GM21825 (cell line): Measurements from ENCODE around the gene UNKL.

ENCODE experiments used
- ATAC-seq: cut with Tn5 transposase; IDR thresholded peaks from one replicate; pipeline ENCODE4 v1.9.1; 2021; ENCODE audit warnings: mild to moderate bottlenecking, moderate library complexity; ENCODE audit not compliant: unreplicated experiment

UNKL gene

GRCh38 chr16:1414532-1415260, at the start of gene UNKL:
Gene UNKL (minus strand): TSS chr16:1414704. CDS start chr16:1414691, 13 bp downstream.
- peak; percentile 37 for ATAC-seq

DNA sequence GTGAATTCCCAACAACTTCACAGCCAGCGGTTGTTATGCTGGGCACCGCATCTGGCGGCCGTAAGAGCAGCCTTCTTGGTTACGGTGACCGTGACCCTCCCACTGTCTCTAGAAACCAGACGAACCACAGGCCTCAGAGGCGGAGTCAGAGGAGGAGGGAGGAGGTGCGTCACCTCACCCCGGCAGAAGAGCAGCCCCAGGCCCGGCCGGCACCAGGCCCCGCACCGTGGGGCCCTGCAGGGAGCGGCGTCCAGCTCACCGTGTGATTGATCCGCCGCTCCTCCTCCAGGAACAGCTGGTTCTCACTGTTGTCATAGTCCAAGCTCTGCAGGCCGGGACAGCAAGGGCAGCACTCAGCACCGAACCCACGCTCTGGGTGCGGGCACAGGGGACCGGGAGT, 46.6 kb upstream of the UNKL start:
- no peak for ATAC-seq

- no peak for ATAC-seq
Observed at GRCh38 chr16:1460602-1461138, 46.2 kb upstream of the UNKL start.

DNA sequence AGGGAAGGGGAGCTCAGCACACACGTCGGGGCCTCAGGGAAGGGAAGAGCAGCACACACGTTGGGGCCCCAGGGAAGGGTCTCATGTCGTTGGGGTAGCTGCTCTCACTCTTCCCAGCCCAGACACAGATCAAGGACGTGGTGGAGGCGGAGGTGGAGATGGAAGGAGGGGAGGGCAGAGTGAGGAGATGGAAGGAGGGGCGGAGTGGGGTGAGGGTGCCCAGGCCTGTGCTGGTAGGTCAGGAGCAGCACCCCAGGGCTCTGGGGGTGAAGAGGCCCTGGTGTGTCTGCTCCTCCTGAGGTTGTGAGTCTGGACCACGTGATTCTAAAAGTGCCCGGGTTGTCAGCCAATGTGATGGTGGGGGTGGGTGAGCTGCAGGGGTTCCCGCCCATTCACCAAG, 45.5 kb upstream of the UNKL start:
- ATAC-seq = no peak

DNA sequence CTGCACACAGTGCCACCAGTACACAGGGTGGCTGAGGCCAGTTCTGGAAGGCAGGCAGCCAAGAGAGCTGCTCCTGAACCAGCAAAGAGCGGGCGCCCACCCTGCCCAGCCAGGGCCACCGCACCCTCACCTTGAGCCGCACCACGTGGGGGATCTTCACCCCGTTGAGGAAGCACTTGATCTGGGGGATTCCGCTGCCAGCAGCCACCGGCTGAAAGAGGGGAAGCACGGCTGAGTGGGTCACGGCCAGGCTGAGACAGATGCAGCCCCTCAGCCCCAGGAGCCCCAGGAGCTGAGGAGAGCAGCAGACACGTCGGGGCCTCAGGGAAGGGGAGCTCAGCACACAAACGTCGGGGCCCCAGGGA, 44.5 kb upstream of the UNKL start:
- no peak for ATAC-seq

DNA sequence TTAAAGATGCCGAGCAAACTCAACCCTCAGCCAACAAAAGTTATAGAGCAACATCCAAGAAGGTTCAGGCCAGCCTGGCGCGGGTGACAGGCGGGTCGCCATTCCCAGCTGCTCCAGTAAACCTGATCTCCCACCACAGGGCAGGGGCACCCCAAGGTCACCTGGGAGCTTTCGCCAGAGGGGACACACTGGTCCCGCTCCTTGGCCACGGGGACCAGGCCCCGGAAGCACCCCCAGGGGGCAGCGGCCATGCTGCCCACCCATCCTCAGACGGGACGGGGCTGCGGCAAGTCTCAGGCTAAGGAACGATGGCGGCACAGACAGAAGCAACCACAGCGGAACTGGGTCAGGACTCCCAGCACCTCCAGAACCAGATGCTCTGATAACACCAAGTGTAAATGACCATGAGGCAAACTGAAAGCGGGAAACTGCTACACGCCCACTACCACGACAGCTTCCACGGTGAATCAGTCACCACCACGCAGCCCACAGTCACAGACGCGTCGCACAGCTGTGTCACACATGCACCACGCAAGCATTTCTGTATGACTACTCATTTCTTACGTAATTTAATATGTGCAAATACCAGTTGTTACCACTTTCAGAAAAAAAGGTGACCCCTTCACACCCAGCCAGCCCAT, 44.0 kb upstream of the UNKL start:
- ATAC-seq = no peak

DNA sequence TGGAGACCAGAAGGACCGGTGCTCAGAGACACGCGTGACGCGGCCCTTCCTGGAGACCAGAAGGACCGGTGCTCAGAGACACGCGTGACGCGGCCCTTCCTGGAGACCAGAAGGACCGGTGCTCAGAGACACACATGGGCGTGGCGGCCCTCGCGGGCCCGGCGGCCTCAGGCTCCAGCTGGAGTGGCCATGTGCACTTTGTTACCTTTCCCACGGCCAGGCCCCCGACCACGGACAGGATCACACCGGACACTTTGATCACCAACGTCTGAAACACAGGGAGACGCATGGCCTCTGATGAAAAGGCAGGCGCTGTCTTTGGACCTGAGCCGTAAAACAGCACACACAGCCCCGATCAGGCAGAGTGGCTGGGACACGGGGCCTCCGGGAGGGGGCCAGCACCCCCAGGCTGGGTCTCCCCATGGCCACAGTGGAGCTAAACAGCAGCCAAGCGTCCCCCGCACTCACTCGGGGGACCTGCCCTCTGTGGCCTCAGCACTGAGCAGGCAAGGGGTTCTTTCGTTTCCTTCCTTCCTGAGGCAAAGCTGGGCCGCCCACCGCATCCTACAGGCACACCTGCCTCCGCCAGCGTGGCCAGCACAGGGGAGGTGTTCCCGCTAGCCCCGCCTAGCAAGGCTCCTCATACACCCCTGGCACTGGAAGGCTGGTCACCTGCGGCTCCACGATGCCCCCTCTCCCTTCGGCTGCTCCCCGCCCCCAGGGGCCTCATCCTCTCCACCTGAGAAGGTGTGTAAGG, 43.2 kb upstream of the UNKL start:
- no peak for ATAC-seq

DNA sequence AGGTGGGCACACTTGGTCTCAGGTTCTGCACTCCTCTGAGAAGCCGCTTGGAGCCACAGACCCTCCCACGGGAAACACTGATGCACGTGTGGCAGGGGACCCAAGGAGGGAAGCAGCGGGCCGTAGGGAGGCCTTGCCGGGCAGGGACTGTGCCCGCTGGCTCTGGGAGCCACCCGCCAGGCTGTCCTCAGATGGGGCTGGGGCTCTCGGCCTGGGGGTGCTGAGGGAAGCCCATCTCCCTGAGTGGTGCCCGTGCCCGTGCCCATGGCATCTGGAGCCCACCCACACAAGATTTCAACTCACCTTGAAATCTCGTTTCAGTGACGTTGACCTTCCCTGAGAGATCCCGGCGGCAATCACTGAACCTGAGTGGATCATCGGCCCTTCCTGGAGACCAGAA, 42.4 kb upstream of the UNKL start:
- ATAC-seq = no peak

- ATAC-seq = no peak
Observed at GRCh38 chr16:1455190-1456171, 41.0 kb upstream of the UNKL start.

GRCh38 chr16:1454561-1454960, 40.1 kb upstream of the UNKL start:
- ATAC-seq = no peak

DNA sequence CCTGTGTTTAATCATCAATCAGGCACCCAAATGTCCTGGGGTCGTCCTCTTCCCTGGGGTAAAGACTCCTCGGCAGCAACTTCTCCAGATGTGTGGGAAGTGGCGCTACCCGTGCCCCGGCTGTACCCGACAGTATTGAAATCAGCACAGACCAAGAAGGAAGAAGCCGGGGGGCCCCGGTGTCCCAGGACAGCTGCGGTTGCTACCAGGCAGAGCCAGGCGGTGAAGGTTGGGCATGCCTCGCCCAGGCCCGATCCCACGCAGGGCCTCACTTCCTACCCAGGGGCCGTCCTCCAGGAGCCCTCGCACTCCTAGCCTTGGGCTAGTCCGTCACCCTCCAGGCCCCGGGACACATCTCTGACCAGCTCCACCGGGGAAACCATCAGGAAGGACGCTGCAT, 38.8 kb upstream of the UNKL start:
- no peak for ATAC-seq

- no peak for ATAC-seq
Observed at GRCh38 chr16:1452530-1452929, 38.0 kb upstream of the UNKL start.

DNA sequence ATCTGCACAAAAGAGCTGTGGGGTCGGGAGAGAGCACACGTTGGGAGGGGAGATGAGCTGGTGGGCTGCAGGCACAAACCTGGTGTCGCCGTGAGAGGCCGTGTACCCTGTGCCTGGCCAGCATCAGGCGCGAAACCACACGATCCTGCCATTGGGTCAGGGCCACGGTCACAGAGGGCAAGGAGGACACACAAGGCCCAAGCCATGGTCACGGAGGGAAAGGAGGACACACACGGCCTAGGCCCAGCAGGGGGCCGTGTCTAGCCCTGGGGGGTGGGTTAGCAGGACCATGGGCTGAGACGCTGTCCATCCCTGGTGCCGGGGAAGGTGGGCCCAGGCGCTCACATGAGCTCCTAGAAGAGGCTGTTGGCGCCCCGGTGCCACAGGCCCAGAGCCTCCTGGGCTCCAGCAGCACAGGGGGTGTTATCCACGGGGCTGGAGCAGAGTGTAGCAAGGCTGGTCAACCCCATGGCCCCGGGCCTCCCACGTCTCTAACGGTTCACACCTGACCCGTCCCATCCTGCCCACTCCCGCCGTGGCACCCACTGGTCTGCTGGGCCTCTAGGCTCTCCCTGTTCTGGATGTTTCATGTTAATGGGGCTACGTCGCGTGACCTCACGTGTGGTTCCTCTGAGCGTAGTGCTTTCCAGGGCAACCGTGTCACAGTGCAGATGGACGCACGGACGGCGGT, 37.3 kb upstream of the UNKL start:
- ATAC-seq = no peak

- ATAC-seq = no peak
Observed at GRCh38 chr16:1450841-1451240, 36.3 kb upstream of the UNKL start.

DNA sequence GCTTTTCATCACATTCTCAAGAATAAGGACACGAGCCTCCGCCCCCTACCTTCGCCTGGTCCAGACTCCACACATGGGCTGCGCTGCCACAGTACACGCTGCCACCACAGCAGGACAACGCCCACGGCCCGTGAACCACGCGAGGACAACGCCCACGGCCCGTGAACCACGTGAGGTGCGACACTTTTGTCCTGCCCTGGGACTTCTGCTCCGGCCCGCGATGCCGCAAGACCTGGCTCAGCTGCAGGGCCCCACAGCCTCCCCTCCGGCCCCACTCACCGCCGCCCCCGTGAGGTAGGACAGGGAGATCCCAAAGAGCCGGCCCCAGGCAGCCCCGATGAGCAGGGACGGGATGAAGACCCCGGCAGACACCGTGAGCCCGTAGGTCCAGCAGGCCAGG, 35.7 kb upstream of the UNKL start:
- no peak for ATAC-seq

DNA sequence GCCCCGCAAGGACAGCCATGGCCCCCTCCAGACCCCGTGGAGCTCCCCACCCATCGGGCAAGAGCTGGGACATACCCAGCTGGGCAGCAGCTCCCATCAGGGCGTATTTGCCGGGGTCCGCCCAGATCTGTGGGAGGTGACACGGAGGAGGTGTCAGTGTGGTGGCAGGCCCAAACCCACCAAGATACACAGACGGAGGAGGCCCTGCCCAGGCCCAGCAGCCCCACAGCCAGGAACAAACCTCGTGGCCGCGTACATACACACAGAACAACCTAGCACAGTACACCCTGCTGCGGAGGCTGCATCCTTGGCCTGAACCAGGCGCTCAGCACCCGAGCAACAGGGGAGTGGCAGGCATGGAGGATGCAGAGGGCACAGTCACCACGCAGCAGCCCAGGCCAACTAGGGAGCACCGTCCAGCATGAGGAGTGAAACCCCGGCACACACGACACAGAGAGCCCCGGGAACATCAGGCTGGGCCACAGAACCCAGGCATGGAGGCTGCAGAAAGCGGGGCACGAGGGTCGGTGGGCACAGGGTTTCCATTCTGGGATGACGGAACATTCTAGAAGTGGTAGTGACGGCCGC, 34.8 kb upstream of the UNKL start:
- no peak for ATAC-seq

DNA sequence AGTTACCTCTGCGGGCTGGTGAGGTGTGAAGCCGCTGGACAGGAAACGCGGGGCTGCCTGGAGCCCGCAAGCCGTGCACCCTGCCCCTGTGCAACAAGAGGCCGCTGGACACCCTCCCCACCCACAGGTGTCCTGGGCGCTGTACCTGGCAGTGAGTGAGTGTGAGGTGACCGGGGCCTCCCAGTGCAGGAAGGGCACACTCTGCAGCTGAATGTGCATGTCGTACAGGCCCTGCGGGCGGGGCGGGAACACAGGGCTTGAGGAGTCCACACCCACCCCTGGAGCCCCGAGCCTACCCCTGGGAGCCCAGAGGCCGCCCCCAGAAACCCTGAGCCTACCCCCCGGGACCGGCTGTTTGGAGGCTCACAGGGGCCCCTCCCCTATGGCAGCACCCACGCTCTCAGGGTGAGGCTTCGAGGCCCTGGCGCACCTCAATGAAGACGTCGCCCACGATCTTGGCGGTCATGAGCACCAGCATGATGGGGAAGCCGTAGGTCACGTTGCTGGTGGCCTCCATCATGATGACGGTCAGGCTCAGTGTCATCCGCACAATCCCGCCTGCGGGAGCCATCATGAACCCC, 34.1 kb upstream of the UNKL start:
- ATAC-seq = no peak

DNA sequence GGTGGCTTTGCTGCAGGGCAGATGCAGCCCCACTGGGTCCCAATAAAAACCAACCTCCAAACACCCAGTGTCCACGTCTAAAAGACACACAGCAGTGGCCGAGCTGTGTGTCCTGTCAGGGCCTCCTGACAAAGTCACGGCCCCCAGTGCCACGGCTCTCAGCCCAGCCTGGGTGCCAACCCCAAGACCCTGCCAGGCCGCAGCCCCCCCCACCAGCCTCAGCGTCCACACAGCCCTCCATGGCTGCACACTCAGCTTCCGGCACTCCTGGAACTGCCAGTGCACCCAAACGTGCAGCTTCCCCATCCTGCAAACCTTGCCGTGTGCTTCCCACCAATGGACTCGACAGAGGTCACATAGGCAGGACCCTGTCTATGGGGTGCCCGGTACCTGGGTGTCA, 33.5 kb upstream of the UNKL start:
- no peak for ATAC-seq

GRCh38 chr16:1446296-1447080, 32.0 kb upstream of the UNKL start:
- no peak for ATAC-seq
